B cell (primary cell): Measurements from ENCODE around the gene RAB4A.

ENCODE experiments used
- EZH2 ChIP-seq: IDR thresholded peaks from 2 replicates; pipeline ENCODE4 v1.6.1; 2012; ENCODE audit warnings: borderline replicate concordance, low read depth, mild to moderate bottlenecking, moderate library complexity, low read length; ENCODE audit not compliant: insufficient read depth, poor library complexity, severe bottlenecking
- TF ChIP-seq, protein P1 (sequence below): fragments of 200-600 bp; IDR thresholded peaks from one replicate; pipeline ENCODE4 v1.8.0; 2022; ENCODE audit warnings: antibody characterized with exemption, mild to moderate bottlenecking

DNA sequence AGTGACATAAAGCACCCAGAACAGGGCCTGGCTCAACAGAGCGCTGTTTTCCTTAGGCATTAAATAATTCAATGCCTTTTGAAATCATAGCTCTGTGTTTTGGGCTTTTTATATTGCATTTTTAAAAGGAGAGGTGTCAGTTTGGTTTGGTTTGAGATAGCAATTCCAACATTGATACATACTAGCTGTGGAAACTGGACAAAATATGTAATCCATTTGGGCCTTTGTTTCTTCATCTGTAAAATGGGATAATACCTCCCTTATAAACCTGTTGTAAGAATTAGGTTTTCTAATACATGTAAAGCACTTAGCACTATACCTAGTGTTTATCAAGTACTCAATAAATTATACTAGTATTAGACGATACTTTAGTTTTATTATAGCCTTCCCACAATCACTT lies 8.7 kb upstream of the RAB4A start:
- TF ChIP-seq, protein P1, sequence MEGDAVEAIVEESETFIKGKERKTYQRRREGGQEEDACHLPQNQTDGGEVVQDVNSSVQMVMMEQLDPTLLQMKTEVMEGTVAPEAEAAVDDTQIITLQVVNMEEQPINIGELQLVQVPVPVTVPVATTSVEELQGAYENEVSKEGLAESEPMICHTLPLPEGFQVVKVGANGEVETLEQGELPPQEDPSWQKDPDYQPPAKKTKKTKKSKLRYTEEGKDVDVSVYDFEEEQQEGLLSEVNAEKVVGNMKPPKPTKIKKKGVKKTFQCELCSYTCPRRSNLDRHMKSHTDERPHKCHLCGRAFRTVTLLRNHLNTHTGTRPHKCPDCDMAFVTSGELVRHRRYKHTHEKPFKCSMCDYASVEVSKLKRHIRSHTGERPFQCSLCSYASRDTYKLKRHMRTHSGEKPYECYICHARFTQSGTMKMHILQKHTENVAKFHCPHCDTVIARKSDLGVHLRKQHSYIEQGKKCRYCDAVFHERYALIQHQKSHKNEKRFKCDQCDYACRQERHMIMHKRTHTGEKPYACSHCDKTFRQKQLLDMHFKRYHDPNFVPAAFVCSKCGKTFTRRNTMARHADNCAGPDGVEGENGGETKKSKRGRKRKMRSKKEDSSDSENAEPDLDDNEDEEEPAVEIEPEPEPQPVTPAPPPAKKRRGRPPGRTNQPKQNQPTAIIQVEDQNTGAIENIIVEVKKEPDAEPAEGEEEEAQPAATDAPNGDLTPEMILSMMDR: no peak
- no peak for TF ChIP-seq EZH2
